A549 (cell line): Measurements from ENCODE around the gene PDZD7. TPM values are rescaled to one million over a fixed set of nuclear protein-coding genes. Genes with fewer than 3 reads are reported as not detected.

Experiments
- ATAC-seq, 2 experiments: fragments of 200-7000 bp in 1 of 2; fragments of >200 bp in 1 of 2; cut with Nextera tagmentation in 1 of 2; cut with Tn5 transposase in 1 of 2; 3 replicates each; pipeline versions ENCODE4 v1.8.0 to v1.9.1; 2018 to 2020; ENCODE audit warnings: mild to moderate bottlenecking in 1 of 2, moderate library complexity in 1 of 2
- CTCF ChIA-PET: fragments of 300-600 bp; sonication (Branson Sonifier 250); formaldehyde crosslinking; extraction: SDS; loops from one replicate; lab custom pipeline; 2021; ENCODE audit warnings: antibody characterized with exemption, inconsistent platforms; lab: Yijun Ruan, JAX
- POLR2A ChIA-PET: fragments of 350-600 bp; formaldehyde crosslinking; extraction: SDS; loops from one replicate; lab custom pipeline; 2021; ENCODE audit warnings: antibody characterized with exemption, inconsistent platforms; lab: Yijun Ruan, JAX
- DNase-seq, 2 experiments: peaks; one replicate each; pipeline versions ENCODE4 v3.0.0 to v3.0.0-alpha.2; 2011 to 2016; ENCODE audit warnings: low read depth in 1 of 2, low spot score in 1 of 2
- FAIRE-seq: peaks from 2 replicates; lab custom pipeline; 2011; peaks lifted over from hg19 to GRCh38; lab: Jason Lieb, UNC
- H3K27ac ChIP-seq, 2 experiments: fragments of >200 bp; sonication (Bioruptor Twin); formaldehyde crosslinking; 3 replicates each; pipeline ENCODE4 v1.5.1; 2016 to 2017
- H3K4me1 ChIP-seq: fragments of >200 bp; sonication (Bioruptor Twin); formaldehyde crosslinking; 3 replicates; pipeline ENCODE4 v1.6.1; 2016
- H3K4me2 ChIP-seq: fragments of >200 bp; sonication (Bioruptor Twin); formaldehyde crosslinking; 3 replicates; pipeline ENCODE4 v1.6.1; 2016
- H3K4me3 ChIP-seq: fragments of >200 bp; sonication (Bioruptor Twin); formaldehyde crosslinking; 3 replicates; pipeline ENCODE4 v1.5.1; 2016
- H3K9me3 ChIP-seq: fragments of >200 bp; sonication (Bioruptor Twin); formaldehyde crosslinking; 3 replicates; pipeline ENCODE4 v1.6.1; 2016
- CEBPB ChIP-seq, 2 experiments: fragments of >200 bp in 1 of 2; sonication (Bioruptor Twin) in 1 of 2; formaldehyde crosslinking in 1 of 2; IDR thresholded peaks; 2 replicates each; pipeline ENCODE4 v1.6.1; 2012 to 2016
- CHD2 ChIP-seq: fragments of 150-350 bp; IDR thresholded peaks from 2 replicates; pipeline ENCODE4 v1.6.1; 2014; ENCODE audit warnings: low read length; ENCODE audit not compliant: partially characterized antibody
- CHD4 ChIP-seq: fragments of 200-600 bp; sonication (generic); IDR thresholded peaks from 2 replicates; pipeline ENCODE4 v1.6.1; 2016; ENCODE audit warnings: antibody characterized with exemption, mild to moderate bottlenecking, borderline replicate concordance
- EP300 ChIP-seq, 2 experiments: fragments of >200 bp; sonication (Bioruptor Twin); formaldehyde crosslinking; IDR thresholded peaks; 2 replicates in 1 of 2; 3 replicates in 1 of 2; pipeline ENCODE4 v1.6.1; 2016 to 2017
- FOSB ChIP-seq: fragments of 250-450 bp; sonication (Bioruptor Pico); IDR thresholded peaks from 2 replicates; pipeline ENCODE4 v1.5.0; 2020; ENCODE audit warnings: mild to moderate bottlenecking, moderate library complexity
- HEYL ChIP-seq: fragments of 250-450 bp; sonication (Bioruptor Pico); IDR thresholded peaks from 2 replicates; pipeline ENCODE4 v1.8.0; 2021; ENCODE audit warnings: mild to moderate bottlenecking, moderate library complexity
- HOXA7 ChIP-seq: fragments of 250-450 bp; sonication (Bioruptor Pico); IDR thresholded peaks from 2 replicates; pipeline ENCODE4 v1.5.0; 2020; ENCODE audit warnings: mild to moderate bottlenecking, moderate library complexity
- KDM5A ChIP-seq: fragments of 200-600 bp; sonication (generic); IDR thresholded peaks from 2 replicates; pipeline ENCODE4 v1.6.1; 2016; ENCODE audit warnings: antibody characterized with exemption, mild to moderate bottlenecking
- PHF8 ChIP-seq: fragments of 200-600 bp; sonication (generic); IDR thresholded peaks from 2 replicates; pipeline ENCODE4 v1.6.1; 2016; ENCODE audit warnings: low read depth, mild to moderate bottlenecking, antibody characterized with exemption, moderate library complexity, borderline replicate concordance
- RAD21 ChIP-seq, 2 experiments: fragments of >200 bp in 1 of 2; sonication (Bioruptor Twin) in 1 of 2; formaldehyde crosslinking in 1 of 2; IDR thresholded peaks in 1 of 2; conservative IDR thresholded peaks in 1 of 2; 2 replicates in 1 of 2; 3 replicates in 1 of 2; pipeline ENCODE4 v1.6.1; 2012 to 2018; ENCODE audit warnings: inconsistent platforms in 1 of 2
- RCOR1 ChIP-seq: fragments of 150-350 bp; IDR thresholded peaks from 2 replicates; pipeline ENCODE4 v1.6.1; 2014; ENCODE audit warnings: antibody characterized with exemption, low read length, low read depth
- REST ChIP-seq: fragments of 200-600 bp; sonication (generic); IDR thresholded peaks from 2 replicates; pipeline ENCODE4 v1.6.1; 2016; ENCODE audit warnings: antibody characterized with exemption, mild to moderate bottlenecking, moderate library complexity
- TP53 ChIP-seq: fragments of 250-450 bp; sonication (Bioruptor Pico); IDR thresholded peaks from 2 replicates; pipeline ENCODE4 v1.5.0; 2021; ENCODE audit warnings: mild to moderate bottlenecking, moderate library complexity
- USF2 ChIP-seq: fragments of 450-650 bp; IDR thresholded peaks from 2 replicates; pipeline ENCODE4 v1.6.1; 2014; ENCODE audit warnings: antibody characterized with exemption
- ZC3H11A ChIP-seq: fragments of 450-650 bp; IDR thresholded peaks from 2 replicates; pipeline ENCODE4 v1.6.1; 2014; ENCODE audit warnings: antibody characterized with exemption, mild to moderate bottlenecking
- ZSCAN20 ChIP-seq: fragments of 250-450 bp; sonication (Bioruptor Pico); IDR thresholded peaks from 2 replicates; pipeline ENCODE4 v1.8.0; 2022; ENCODE audit warnings: mild to moderate bottlenecking, moderate library complexity
- WGBS: methylation state at CpG from one replicate; pipeline ENCODE4 v1.1.6; 2017; ENCODE audit errors: missing lambda C conversion rate; 5-methylcytosine and 5-hydroxymethylcytosine counted together
- polyA plus RNA-seq, 4 experiments: library from polyadenylated mRNA; depleted of rRNA in 3 of 4; stranded (reverse); fragments of >200 nt; fragmentation: RNase III in 1 of 4; extraction: RNeasy Plus Mini Kit Qiagen cat#74134 plus additional on column Dnase treatment in 1 of 4; gene quantifications; 2 replicates in 3 of 4; 3 replicates in 1 of 4; pipeline ENCODE4 v1.2.3, GENCODE V29; 2011 to 2017
- TF ChIP-seq, protein P1 (sequence below): fragments of >200 bp; sonication (Bioruptor Twin); formaldehyde crosslinking; IDR thresholded peaks from 3 replicates; pipeline ENCODE4 v1.5.1; 2016
- TF ChIP-seq, protein P2 (sequence below): fragments of >200 bp; sonication (Bioruptor Twin); formaldehyde crosslinking; IDR thresholded peaks from 2 replicates; pipeline ENCODE4 v1.6.1; 2016

The PDZD7 gene
- polyA plus RNA-seq, 2 of the 4 experiments (the other 2 are of a cell fraction) = 0.21 to 0.56 TPM

DNA sequence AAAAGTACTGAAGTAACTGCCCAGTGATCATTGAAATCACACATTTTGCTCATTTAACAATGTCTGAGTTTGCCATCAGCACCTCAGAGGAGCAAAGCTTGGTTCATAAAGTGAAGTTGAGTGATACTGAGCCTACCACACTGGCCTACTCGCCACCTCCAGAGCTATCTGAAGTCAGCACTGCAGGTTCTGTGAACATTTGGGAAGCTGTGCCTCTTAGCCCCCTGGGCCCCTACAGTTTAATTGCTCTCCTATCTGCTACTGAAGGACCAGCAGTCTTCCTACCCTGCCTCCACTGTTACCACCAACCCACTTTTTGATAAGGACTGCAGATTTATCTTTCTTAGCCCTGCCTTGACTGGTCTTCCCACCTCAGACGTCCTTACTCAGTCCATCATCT lies 63.6 kb downstream of the PDZD7 start (continued):
- TF ChIP-seq RCOR1 = no peak
- TF ChIP-seq PHF8 = no peak
- TF ChIP-seq TP53 = no peak

GRCh38 chr10:100966887-100967286 lies 64.0 kb downstream of the PDZD7 start:
- H3K27ac ChIP-seq = no peak overlapping the region

More at GRCh38 chr10:100966887-100967286, 64.0 kb downstream of the PDZD7 start:
- no peak for FAIRE-seq
- Histone ChIP-seq H3K4me2 (no peak overlapping the region), H3K4me1 (peaks cover 27% of the 10 kb centered on the region)
- POLR2A ChIA-PET = no interaction called here
- TF ChIP-seq, protein P1, sequence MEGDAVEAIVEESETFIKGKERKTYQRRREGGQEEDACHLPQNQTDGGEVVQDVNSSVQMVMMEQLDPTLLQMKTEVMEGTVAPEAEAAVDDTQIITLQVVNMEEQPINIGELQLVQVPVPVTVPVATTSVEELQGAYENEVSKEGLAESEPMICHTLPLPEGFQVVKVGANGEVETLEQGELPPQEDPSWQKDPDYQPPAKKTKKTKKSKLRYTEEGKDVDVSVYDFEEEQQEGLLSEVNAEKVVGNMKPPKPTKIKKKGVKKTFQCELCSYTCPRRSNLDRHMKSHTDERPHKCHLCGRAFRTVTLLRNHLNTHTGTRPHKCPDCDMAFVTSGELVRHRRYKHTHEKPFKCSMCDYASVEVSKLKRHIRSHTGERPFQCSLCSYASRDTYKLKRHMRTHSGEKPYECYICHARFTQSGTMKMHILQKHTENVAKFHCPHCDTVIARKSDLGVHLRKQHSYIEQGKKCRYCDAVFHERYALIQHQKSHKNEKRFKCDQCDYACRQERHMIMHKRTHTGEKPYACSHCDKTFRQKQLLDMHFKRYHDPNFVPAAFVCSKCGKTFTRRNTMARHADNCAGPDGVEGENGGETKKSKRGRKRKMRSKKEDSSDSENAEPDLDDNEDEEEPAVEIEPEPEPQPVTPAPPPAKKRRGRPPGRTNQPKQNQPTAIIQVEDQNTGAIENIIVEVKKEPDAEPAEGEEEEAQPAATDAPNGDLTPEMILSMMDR = no peak
- TF ChIP-seq RAD21 (conservative IDR thresholded peaks at IDR 0.05 in 1 of 2, IDR thresholded peaks at IDR 0.05 in 1 of 2) (no peak), CHD4 (no peak), EP300 (IDR thresholded peaks at IDR 0.05) (no peak), KDM5A (no peak), HEYL (CRISPR knock-in tag) (no peak), ZC3H11A (no peak), CEBPB (IDR thresholded peaks at IDR 0.05) (no peak), FOSB (no peak), CHD2 (no peak), REST (no peak), USF2 (no peak), ZSCAN20 (no peak), HOXA7 (CRISPR knock-in tag) (no peak)
- TF ChIP-seq, protein P2, sequence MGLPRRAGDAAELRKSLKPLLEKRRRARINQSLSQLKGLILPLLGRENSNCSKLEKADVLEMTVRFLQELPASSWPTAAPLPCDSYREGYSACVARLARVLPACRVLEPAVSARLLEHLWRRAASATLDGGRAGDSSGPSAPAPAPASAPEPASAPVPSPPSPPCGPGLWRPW = no peak
- TF ChIP-seq, all 56 proteins: peak for 0
- DNase-seq (no peak), ATAC-seq (no peak)
- WGBS = 82% methylated on average over 2 of the region's 2 CpGs
- no peak overlapping the region for H3K4me3 ChIP-seq
- no peaks in the 10 kb centered on the region for H3K9me3 ChIP-seq
- CTCF ChIA-PET = interaction anchor here (0.6 to 5.1 kb wide), 8 partner anchors 8 to 431 kb away, joined by 3 to 22 read pairs (median 3); partner anchors contain the start of gene HIF1AN
